HG02884 (cell line): ENCODE results near the gene METAP1.
A peak's percentile ranks its signal among the peaks of the same experiment; 100 is the strongest.
"Not testable (repeated sequence)": the region's sequence is repeated elsewhere in the genome, so short reads cannot be mapped to it uniquely, and the experiment has no call there.

Experiments used
- ATAC-seq: cut with Tn5 transposase; IDR thresholded peaks from one replicate; pipeline ENCODE4 v1.9.1; 2021; ENCODE audit warnings: mild to moderate bottlenecking, moderate library complexity; ENCODE audit not compliant: unreplicated experiment

Gene METAP1

GRCh38 chr4:98995183-98996055, at the start of gene METAP1:
TSS of gene METAP1 (plus strand) at chr4:98995721. CDS start at chr4:98995754, 33 bp downstream.
- ATAC-seq, result peak; percentile 85

DNA sequence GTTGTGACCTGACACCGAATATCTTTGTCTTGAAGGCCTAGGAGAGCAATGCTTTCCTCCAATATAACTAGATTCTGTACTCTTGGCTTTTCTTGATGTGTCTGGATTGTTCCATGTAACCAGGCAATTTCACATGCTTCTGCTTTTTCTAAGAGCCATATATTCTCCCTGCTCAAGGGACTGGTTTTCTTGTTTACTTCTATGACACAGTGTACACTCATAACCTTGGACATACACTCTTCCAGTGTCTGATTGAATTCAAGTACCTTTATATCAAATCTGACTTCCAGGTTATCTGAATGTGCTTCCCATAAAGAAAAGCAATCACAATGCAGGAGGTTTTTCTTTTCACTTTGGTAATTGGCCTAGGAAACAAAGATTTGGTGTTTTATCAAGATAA, 49.2 kb upstream of the METAP1 start:
- no peak for ATAC-seq

GRCh38 chr4:98950925-98951324, 44.6 kb upstream of the METAP1 start:
- ATAC-seq, result no peak

DNA sequence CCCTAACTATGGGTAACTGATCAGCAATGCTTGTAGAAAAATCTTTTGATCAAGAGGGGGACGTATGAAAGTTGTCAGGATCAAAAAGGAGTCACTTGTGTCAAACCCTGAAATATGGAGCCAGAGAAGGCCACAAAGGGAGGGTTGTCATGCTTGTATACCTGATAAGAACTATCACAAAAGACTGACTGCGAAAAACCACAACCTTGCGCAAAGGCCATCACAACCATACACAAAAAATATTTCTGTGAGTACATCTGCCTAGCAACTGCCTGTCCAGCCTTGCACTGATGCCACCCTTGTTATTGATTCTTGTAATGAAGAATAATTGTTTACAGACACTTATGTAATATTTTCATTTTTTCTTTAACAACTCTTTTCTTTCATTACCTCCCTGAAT, 43.8 kb upstream of the METAP1 start:
- ATAC-seq, result no peak

DNA sequence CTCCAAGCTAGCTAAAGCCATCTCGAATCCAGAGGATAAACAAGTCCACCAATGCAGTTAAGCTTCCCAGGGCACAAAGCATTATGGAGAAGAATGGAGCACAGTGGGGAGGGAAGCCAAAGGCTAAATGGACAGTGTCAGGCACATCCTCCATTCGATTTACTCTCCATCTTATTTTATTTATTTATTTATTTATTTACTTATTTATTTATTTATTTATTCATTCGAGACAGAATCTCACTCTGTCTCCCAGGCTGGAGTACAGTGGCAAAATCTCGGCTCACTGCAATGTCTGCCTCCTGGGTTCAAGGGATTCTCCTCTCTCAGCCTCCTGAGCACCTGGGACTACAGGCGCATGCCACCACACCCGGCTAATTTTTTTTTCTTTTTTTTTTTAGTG, 40.3 kb upstream of the METAP1 start:
- ATAC-seq, result no peak

GRCh38 chr4:98958065-98958464, 37.5 kb upstream of the METAP1 start:
- ATAC-seq, result no peak

DNA sequence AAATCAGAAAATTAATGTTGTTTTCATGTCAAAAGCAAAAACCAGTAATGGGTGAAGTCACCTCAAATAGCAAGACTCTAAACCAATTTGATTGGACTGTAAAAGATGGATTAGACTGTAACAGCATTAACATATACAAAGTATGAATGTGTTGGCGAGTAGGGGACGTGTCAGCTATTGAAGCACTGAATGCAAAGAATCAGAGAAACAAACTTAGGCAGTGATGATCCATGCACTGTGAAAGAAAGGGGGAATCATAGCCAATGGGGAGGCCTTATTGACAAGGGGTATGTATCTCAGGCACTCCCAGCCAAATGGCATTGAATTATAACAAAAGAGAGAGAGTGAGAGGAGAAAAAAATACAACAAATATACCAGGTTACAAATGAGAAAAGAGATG, 36.1 kb upstream of the METAP1 start:
- ATAC-seq, result no peak

GRCh38 chr4:98961770-98962169, 33.8 kb upstream of the METAP1 start:
- ATAC-seq, result no peak

GRCh38 chr4:98963538-98964433, 31.7 kb upstream of the METAP1 start:
- no peak for ATAC-seq

- ATAC-seq, result no peak
These were observed 28.6 kb upstream of the METAP1 start for GRCh38 chr4:98966926-98967325.

DNA sequence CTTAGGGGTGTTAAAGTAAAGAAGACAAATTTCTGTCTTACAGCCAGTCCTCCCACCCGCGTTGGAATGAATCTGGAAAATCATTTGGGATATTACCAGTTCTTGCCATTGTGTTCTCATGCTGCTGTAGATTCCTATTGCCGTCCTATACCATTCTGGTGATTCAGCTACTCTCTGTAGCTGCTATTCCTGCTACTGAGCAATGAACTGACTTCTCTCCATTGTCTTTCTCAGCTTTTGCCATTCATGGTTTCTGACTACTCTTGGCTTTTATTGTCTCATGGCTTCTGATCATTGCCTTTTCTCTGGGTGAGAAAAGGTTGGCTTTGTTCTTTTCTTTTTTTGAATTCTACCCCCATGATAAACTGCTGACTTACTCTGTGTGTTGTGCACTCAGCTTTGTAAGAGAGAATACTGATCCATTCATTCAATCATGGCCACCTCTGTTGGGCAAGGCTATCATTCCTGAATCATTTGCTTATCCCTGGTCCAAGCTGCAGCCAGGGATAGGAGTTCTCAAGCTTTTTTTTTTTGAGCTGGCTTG, 27.7 kb upstream of the METAP1 start:
- no peak for ATAC-seq

DNA sequence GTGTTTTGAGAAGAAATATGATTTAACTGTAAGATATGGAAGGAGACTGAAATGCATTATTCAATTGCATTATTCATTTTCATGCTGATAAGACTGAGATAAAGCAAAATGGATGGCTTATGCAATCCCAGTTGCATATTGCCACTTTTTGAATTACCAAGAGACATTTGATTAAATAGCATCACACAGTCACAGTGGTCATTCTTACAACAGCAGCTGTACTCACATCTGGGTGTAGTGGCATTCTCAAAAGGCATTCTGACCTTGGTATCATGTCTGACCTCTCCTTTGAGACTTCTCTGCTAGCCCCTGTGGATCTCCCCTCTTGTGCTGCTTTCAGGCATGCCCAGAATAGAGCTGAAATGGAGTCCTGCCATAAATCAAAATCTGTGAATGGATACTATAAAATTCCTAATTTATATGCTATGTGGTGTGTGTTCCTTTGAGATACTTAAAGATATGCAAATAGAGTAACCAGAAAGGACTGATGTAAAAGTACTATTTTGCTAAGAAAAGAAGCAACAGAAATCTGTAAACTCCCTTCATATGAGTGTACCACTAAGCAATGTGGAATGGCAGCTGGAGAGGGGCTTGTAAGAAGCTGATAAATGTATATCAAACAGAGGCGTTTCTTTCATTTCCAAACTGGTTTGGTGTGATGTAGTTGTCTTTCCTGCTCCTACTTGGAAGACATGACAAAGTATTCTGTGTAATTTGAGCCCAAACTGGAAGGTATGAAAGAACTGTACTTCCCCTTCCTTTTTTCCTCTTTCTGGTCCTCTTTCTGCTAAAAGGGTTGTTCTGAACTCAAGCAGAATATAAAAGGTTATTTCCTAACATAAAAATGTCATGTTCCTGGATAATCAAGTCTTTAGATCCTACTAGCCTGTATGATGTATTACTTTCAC, 25.4 kb upstream of the METAP1 start:
- no peak for ATAC-seq

DNA sequence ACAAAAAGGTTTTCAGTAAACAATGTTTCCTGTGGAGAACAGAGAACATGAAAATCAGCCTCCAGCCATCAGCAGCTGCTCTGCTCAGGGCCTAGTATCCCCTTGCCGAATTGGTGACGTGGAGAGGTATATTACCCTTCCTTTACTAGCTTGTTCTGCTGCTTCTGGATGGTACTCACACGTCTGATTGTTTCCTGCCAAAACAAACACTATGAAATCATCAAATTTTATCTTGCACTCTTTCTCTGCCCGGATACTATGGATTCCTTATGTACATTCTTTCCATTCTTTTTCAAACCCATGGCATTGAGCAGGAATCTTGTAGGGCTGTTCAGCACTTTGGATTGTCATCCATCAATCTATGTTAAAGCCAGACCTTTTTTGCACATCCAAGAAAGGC, 18.8 kb upstream of the METAP1 start:
- no peak for ATAC-seq

DNA sequence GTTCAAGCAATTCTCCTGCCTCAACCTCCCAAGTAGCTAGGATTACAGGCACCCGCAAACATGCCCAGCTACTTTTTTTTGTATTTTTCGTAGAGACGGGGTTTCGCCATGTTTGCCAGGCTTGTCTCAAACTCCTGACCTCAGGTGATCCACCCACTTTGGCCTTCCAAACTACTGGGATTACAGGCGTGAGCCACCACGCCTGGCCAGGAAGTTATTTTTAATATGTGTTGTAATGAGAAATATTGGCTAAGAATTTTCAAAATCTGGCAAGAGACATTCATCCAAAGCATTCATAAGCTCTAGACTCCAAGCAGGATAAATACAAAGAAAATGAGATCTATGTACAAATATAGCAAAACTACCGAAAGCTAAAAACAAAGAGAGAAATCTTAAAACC, 18.0 kb upstream of the METAP1 start:
- no peak for ATAC-seq

DNA sequence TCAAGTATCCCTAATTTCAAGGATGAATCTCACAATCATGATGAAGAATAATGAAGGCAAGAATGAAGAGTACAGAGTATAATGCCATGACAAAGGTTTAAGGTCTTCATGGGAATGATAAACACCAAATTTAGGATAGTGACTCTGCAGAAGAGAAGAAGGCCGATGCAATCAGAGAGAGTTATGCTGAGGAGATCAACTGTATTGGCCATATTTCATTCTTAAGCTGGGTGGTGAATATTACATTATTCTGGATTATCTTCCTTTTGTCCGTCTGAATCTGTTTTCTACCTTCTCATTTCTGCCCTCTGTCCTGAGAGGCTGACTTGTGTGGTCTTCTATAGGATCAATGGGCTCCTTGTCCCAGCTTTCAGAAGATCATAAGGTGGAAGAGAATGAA, 7.8 kb upstream of the METAP1 start:
- no peak for ATAC-seq

DNA sequence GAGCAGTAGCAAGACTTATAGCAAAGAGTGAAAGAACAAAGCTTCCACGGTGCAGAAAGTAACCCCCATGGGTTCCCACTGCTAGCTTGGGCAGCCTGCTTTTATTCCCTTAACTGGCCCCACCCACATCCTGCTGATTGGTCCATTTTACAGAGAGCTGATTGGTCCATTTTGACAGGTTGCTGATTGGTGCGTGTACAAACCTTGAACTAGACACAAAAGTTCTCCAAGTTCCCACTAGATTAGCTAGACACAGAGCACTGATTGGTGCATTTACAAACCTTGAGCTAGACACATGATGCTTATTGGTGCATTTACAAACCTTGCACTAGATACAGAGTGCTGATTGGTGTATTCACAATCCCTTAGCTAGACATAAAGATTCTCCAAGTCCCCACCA, 2.7 kb upstream of the METAP1 start:
- ATAC-seq, result not testable (repeated sequence)

GRCh38 chr4:98993419-98994071, 2.0 kb upstream of the METAP1 start:
- no peak for ATAC-seq

- no peak for ATAC-seq
These were observed 893 bp upstream of the METAP1 start for GRCh38 chr4:98994474-98995182.

GRCh38 chr4:98996056-98996764, 689 bp downstream of the METAP1 start:
- ATAC-seq, result peak; percentile 13
